ENCODE data around the gene FBXL17.

Gene FBXL17

GRCh38 chr5:108024986-108025385 lies 356.9 kb downstream of the FBXL17 start:
- no peak for DNase-seq (ENCODE audit: low read depth)
- TF ChIP-seq CTCF (IDR thresholded peaks at IDR 0.05; ENCODE audit: control insufficient read depth, extremely low read depth, insufficient read depth): no peak
- H3K4me3 ChIP-seq (ENCODE audit: low read depth, low read length): no peak overlapping the region

- no peak overlapping the region for H3K4me3 ChIP-seq (ENCODE audit: low read depth, low read length)
- TF ChIP-seq CTCF (IDR thresholded peaks at IDR 0.05; ENCODE audit: control insufficient read depth, extremely low read depth, insufficient read depth): no peak
- DNase-seq (ENCODE audit: low read depth): no peak
Measured at GRCh38 chr5:108016101-108016500, 365.8 kb downstream of the FBXL17 start.

- no peak for TF ChIP-seq CTCF (IDR thresholded peaks at IDR 0.05; ENCODE audit: control insufficient read depth, extremely low read depth, insufficient read depth)
- DNase-seq (ENCODE audit: low read depth): no peak
- no peak overlapping the region for H3K4me3 ChIP-seq (ENCODE audit: low read depth, low read length)
Measured at GRCh38 chr5:108006791-108007190, 375.1 kb downstream of the FBXL17 start.

- peak; percentile 40 for DNase-seq (ENCODE audit: low read depth)
- peak overlapping the region; percentile 24; the same call in 1 of the 2 replicates for H3K4me3 ChIP-seq (ENCODE audit: low read depth, low read length)
- TF ChIP-seq CTCF (IDR thresholded peaks at IDR 0.05; ENCODE audit: control insufficient read depth, extremely low read depth, insufficient read depth): no peak
Measured at GRCh38 chr5:108003178-108003577, 378.7 kb downstream of the FBXL17 start.

- no peak for DNase-seq (ENCODE audit: low read depth)
- TF ChIP-seq CTCF (IDR thresholded peaks at IDR 0.05; ENCODE audit: control insufficient read depth, extremely low read depth, insufficient read depth): no peak
- no peak overlapping the region for H3K4me3 ChIP-seq (ENCODE audit: low read depth, low read length)
Measured at GRCh38 chr5:108001222-108001621, 380.7 kb downstream of the FBXL17 start.

- no peak overlapping the region for H3K4me3 ChIP-seq (ENCODE audit: low read depth, low read length)
- no peak for TF ChIP-seq CTCF (IDR thresholded peaks at IDR 0.05; ENCODE audit: control insufficient read depth, extremely low read depth, insufficient read depth)
- no peak for DNase-seq (ENCODE audit: low read depth)
Measured at GRCh38 chr5:107997338-107997980, 384.4 kb downstream of the FBXL17 start.

GRCh38 chr5:107993341-107993740 lies 388.6 kb downstream of the FBXL17 start:
- DNase-seq (ENCODE audit: low read depth): no peak
- no peak overlapping the region for H3K4me3 ChIP-seq (ENCODE audit: low read depth, low read length)
- TF ChIP-seq CTCF (IDR thresholded peaks at IDR 0.05; ENCODE audit: control insufficient read depth, extremely low read depth, insufficient read depth): no peak
